GM21390 (cell line): Measurements from ENCODE around the gene KISS1R.
"Not testable (repeated sequence)": the region's sequence is repeated elsewhere in the genome, so short reads cannot be mapped to it uniquely, and the experiment has no call there.

Experiments used
- ATAC-seq: cut with Tn5 transposase; IDR thresholded peaks from one replicate; pipeline ENCODE4 v1.9.1; 2021; ENCODE audit not compliant: unreplicated experiment

Gene KISS1R

DNA sequence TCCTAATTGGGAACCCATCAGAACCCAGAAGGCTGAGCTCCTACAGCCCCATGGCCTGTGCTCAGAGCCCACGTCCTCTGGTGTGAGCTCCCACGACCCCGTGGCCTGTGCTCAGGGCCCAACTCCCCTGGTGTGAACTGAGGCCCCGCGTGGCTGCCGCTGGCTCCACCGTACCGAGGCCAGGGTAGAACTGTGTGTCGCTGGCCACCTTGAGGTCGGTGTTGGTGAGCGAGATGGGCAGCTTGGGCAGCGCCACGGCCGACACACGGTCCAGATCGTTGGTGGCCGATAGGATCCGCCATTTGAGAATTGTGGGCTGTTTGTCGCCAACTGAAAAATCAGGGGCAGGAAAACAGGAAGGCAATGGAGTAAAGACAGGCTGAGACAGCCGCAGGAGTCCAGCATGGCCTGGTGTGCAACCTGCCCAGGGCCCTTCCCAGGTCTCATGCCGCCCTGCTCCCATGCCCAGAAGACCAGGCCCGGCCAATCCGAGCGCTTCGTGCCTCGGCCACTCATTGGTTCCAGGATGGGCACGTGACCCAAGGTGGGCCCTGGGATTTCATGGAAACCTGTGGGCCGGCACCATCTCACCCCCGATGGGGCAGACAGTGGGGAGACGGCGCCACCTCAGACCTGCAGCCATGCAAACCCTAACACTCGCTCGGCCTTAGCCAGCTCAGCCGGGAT, 35.6 kb upstream of the KISS1R start:
- ATAC-seq, result no peak

DNA sequence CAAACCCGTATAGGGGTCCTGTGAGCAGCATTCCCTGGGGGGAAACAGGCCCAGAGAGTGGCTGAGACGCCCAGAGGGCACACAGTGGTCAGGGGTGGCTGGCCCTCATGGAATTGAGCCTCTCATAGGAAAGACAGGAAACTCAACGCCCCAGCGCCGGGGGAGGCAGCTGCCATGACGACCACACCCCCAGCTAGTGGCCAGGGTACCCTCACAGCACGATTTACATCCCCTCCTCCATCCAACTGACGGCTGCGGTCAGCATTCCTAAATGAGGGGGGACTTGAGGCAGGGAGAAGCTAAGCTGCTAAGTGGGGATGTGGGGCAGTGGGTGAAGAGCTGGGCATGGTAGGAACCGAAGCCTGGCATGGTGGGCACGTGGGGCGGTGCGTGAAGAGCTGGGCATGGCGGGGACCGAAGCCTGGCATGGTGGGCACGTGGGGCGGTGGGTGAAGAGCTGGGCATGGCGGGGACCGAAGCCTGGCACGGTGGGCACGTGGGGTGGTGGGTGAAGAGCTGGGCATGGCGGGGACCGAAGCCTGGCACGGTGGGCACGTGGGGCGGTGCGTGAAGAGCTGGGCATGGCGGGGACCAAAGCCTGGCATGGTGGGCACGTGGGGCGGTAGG, 34.1 kb upstream of the KISS1R start:
- no peak for ATAC-seq

GRCh38 chr19:883661-884211, 33.4 kb upstream of the KISS1R start:
- no peak for ATAC-seq

GRCh38 chr19:884420-885211, 32.5 kb upstream of the KISS1R start:
- ATAC-seq, result no peak

DNA sequence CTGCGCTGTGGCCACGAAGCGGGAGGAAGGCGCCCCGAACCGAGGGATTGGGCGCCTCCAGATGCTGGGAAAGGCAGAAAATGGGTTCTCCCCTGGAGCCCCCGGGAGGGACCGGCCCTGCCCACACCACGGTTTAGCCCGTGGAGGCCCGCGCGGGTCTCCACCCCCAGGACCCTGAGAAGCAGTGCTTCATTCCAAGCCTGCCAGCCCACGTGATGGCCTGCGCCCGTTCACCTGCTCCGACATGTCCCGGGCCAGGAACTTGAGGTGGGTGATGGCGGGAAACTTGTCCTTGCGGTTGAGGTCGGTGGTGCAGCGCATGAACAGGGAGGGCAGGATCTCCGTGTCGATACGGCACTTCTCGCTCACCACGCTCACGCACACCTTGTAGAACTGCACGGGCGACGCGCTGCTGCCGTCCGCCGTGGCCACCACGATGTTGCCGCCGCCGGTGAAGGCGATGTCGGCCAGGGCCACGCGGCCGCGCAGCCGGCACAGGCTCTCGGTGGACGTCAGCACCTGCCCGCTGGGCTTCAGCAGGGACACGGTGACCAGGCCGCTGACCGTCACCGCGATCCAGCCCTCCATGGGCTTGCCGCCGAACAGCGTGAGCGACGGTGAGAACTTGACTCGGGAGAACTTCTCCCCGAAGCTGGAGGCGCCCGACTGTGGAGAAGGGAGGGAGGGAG, 31.5 kb upstream of the KISS1R start:
- ATAC-seq, result no peak

DNA sequence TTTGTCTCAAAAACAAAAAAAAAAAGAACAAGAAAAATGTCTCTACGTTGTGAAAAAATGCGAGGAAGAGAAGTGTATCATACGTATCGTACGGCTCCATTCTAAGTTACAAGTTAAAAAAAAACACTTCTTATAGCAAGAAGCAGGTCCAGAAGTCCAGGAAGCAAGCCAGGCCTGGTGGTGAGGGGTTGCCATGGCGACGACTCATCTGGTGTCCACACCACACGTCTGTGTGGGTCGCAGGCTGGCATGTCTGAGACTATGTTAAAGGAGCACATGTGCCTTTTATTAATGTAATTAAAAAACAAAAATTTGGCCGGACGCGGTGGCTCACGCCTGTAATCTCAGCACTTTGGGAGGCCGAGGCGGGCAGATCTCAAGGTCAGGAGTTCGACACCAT, 30.1 kb upstream of the KISS1R start:
- no peak for ATAC-seq

DNA sequence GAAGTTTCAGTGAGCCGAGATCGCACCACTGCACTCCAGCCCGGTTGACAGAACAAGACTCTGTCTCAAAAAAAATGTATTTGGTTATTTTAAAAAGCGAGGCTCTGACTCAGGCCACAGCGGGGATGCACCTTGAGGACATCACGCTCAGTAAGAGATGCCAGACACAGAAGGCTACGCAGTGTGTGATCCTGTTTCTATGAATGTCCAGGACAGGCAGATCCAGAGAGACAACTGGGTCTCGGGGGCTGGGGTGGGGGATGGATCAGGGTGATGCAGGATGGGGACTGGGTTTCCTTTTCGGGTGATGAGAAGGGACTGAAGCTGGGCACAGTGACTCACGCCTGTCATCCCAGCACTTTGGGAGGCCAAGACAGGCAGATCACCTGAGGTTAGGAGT, 29.5 kb upstream of the KISS1R start:
- ATAC-seq, result no peak

DNA sequence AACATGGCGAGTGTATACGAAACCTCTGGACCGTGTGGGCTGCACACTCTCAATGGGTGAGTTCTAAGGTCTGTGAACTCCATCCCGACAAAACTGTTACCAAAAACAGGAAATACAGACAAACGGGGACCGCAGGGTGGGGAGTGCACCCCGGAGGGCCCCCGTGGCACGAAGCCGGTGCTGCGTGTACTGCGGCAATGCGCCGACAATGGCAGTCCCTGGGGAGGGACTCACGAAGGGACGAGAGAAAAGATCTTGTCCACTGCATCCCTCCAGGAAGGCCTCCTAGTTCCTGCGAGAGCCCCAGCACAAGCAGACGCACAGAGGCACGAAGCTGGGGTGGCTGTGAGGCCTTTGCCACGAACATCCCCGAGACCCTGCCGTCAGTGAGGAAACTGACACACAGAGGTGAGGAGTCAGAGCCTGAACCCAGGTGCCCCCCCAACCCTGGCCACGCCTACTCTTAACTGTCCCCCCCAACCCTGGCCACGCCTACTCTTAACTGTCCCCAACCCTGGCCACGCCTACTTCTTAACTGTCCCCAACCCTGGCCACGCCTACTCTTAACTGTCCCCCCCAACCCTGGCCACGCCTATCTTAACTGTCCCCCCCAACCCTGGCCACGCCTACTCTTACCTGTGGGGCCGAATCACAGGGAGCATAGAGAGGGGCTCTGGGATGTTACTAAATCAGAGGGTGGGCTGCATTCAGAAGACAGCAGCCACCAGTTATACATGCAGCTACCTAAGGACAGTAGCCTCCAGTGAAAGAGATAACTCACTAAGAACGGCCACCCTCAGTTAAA, 28.4 kb upstream of the KISS1R start:
- no peak for ATAC-seq

DNA sequence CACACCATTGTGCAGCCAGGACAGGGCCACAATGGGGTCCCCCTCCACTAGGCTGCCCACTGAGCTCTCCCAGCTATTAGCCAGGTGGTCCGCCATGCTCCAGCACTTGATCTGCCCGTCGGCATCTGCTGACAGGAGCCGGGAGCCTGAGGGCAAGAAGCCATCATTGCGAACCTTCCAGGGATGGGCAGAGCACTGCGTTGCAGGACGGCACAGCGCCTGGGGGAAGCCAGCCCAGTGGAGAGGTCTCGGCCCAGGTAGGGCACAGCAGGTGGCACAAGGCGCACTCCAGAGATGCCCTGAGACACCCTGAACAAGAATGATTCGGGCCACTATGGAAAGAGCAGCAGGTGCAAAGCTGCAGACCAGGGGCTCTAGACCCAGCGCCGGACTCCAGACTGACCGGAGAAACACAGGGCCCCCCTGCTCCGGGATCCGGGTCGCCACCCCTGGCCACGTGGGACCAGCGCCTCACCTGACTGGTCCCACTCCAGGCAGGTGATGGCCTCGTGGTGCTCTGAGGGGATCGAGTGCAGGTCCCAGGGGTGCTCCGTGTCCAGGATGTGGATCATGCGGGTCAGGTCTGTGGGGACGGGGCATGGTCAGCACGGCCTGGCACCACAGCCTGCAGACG, 27.4 kb upstream of the KISS1R start:
- ATAC-seq, result no peak

DNA sequence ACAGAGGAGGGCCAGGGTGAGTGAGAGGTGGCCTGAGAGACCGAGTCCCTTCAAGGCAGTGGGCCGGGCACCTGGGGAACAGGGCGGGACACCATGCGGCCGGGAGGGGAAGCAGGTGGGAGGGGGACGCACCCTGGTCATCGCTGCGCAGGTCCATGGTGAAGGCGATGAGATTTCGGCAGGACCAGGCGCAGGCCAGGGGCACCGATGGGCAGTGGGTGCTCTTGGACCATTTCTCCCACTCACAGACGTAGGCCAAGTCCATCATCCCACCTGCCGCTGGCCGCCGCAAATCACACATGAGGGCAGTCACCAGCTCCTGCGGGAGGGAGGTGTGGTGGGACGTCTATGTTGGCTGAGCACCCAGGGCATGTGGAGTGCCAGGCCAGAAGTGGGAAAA, 26.3 kb upstream of the KISS1R start:
- ATAC-seq, result no peak

- not testable (repeated sequence) for ATAC-seq
These were observed 25.5 kb upstream of the KISS1R start for GRCh38 chr19:891421-892200.

GRCh38 chr19:892243-892893, 24.8 kb upstream of the KISS1R start:
- ATAC-seq, result no peak

DNA sequence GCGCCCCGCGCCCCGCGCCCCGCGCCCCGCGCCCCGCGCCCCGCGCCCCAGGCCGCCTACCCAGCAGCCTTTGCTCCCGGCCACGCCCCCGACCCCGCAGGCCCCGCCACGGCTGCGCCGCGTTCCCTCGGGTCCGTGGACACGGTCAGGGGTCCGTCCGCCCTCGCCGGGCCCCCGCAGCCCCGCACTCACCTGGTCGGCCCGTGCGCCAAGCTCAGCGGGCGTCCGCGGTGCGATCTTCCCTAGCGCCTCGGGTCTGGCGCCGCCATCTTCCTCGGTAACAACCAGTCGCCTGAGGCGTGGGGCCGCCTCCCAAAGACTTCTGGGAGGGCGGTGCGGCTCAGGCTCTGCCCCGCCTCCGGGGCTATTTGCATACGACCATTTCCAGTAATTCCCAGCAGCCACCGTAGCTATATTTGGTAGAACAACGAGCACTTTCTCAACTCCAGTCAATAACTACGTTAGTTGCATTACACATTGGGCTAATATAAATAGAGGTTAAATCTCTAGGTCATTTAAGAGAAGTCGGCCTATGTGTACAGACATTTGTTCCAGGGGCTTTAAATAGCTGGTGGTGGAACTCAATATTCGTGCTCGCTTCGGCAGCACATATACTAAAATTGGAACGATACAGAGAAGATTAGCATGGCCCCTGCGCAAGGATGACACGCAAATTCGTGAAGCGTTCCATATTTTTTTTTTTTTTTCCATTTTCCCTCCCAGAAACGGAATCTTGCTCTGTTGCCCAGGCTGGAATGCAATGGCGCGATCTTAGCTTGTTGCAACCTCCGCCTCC, 24.0 kb upstream of the KISS1R start, which contains the start of the genes MED16 and RNU6-9:
MED16 (minus strand) TSS at position 294 of the 796 bp plus-strand sequence. CDS start 2,056 bp downstream, outside the sequence.
RNU6-9 (plus strand) TSS at position 591 of the 796 bp plus-strand sequence.
- ATAC-seq, result peak; percentile 76

DNA sequence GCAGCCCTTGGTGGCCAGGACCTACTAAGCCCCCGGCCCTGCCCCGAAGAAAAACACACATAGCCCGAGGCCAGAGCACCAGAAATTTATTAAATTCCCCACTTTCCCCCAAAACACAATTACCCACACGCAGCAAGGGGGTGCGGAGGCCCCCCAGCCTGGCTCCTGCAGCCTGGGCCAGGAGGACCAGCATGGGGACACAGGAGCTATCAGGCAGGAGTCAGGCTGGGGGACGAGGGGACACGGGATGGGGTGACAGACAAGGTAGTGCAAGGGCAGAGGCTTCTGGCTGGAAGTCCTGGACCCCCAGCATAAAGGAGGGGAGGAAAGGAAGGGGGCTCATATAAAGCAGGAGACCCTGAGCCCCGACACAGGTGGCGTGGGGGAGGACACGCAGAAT, 20.7 kb upstream of the KISS1R start:
- ATAC-seq, result no peak

DNA sequence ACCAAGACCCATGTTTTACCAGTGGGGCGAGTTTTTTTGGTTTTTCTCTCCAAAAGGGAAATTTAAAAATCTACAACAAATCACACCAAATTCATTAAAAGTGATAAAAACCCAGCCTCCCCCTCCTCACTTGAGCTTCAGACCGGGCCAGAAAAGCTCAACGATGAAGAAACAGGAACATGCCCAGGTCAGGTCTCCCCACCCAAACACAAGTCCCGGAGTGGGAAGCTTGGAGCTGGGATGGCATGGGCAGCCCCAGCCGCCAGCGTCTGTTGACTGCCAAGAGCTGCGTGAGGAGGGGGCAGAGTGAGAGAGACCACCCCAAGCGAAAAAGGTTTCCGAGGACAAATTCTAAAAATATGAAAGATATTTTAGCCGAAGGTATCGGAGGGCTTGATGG, 20.1 kb upstream of the KISS1R start:
- ATAC-seq, result no peak

GRCh38 chr19:897442-898039, 19.6 kb upstream of the KISS1R start:
- ATAC-seq, result no peak

GRCh38 chr19:898663-899062, 18.5 kb upstream of the KISS1R start:
- no peak for ATAC-seq
